ENCODE data around the gene OTOP2. TPM values are rescaled to one million over a fixed set of nuclear protein-coding genes. Genes with fewer than 3 reads are reported as not detected.

Gene OTOP2
- total and polyA plus RNA-seq, 2 of the 4 experiments (the other 2 are of a cell fraction) = not detected

- no peak within 1 kb of the TSS for H3K14ac ChIP-seq (replicated peaks; ENCODE audit: low read depth, low read length)
- H3K4me3 ChIP-seq (ENCODE audit: insufficient read depth, low read depth, low read length) = peak within 1 kb of the TSS; percentile 34
- H2BK15ac ChIP-seq (ENCODE audit: low read depth, low read length) = no peak within 1 kb of the TSS
- no peak within 1 kb of the TSS for H4K8ac ChIP-seq (ENCODE audit: low read depth in 2 of 2, low read length in 2 of 2)
- no peaks in the 10 kb centered on the region for H3K36me3 ChIP-seq (ENCODE audit: control insufficient read depth, insufficient read depth, low read length)
- H3K4me1 ChIP-seq (ENCODE audit: control insufficient read depth, insufficient read depth, low read length) = 0 out of 2 replicates have a peak, but pooled peaks cover 2% of the 10 kb centered on the region
- DNase-seq (no peak), ATAC-seq (ENCODE audit: low read depth) (peak; percentile 80)
- TF ChIP-seq RCOR1 (IDR thresholded peaks at IDR 0.05; ENCODE audit: insufficient replicate concordance, low read length) (no peak), MAZ (IDR thresholded peaks at IDR 0.05; ENCODE audit: borderline replicate concordance, low read depth, low read length) (no peak), FOS (IDR thresholded peaks at IDR 0.05; ENCODE audit: low read depth, low read length) (no peak), MAFK (IDR thresholded peaks at IDR 0.05; ENCODE audit: low read depth, low read length) (no peak), RAD21 (IDR thresholded peaks at IDR 0.05; ENCODE audit: low read length) (no peak), ELK1 (IDR thresholded peaks at IDR 0.05; ENCODE audit: borderline replicate concordance, low read depth, low read length) (no peak), CEBPB (IDR thresholded peaks at IDR 0.05; ENCODE audit: low read depth, low read length) (no peak), NFE2L2 (IDR thresholded peaks at IDR 0.05; ENCODE audit: low read depth, low read length) (no peak), SMC3 (IDR thresholded peaks at IDR 0.05; ENCODE audit: low read depth, low read length) (no peak), USF2 (IDR thresholded peaks at IDR 0.05; ENCODE audit: low read depth, low read length) (no peak), MXI1 (IDR thresholded peaks at IDR 0.05; ENCODE audit: borderline replicate concordance, low read depth, low read length) (no peak), CTCF (conservative IDR thresholded peaks at IDR 0.05; ENCODE audit: low read depth, low read length) (no peak)
- no peak within 1 kb of the TSS for H2BK20ac ChIP-seq (ENCODE audit: low read depth, low read length)
- H3K23ac ChIP-seq (ENCODE audit: low read depth, low read length) = no peak within 1 kb of the TSS
- no peak within 1 kb of the TSS for H4K5ac ChIP-seq (ENCODE audit: low read depth, low read length)
- POLR2A ChIA-PET (ENCODE audit: unreplicated experiment) = interaction anchor here (0.8 to 1.3 kb wide), 2 partner anchors 15 to 16 kb away, joined by 4 to 5 read pairs; partner anchors contain the start of gene CDR2L
- no peak within 1 kb of the TSS for H2BK5ac ChIP-seq (ENCODE audit: low read depth, low read length, poor library complexity, severe bottlenecking)
- 4% methylated on average over 33 of the region's 95 CpGs; no CpG with 5 or more reads in 1 of the 2 experiments for WGBS, 2 experiments (ENCODE audit: extremely low coverage in 2 of 2, insufficient read length in 1 of 2)
- H3K4ac ChIP-seq (ENCODE audit: low read depth, low read length) = no peak within 1 kb of the TSS
- no peaks in the 10 kb centered on the region for H3K79me1 ChIP-seq (ENCODE audit: low read depth in 1 of 2, low read length in 2 of 2)
- peak within 1 kb of the TSS; percentile 66 for H3K4me2 ChIP-seq (ENCODE audit: low read depth, low read length)
- no TSS peak for BruUV-seq (replicated peaks)
- no peak within 1 kb of the TSS for H2AK5ac ChIP-seq (ENCODE audit: low read depth, low read length)
- no peak within 1 kb of the TSS for H2BK120ac ChIP-seq (ENCODE audit: low read depth, low read length)
- no peak within 1 kb of the TSS for H3K9ac ChIP-seq (ENCODE audit: low read depth, low read length)
- peaks cover 47% of the 10 kb centered on the region for H3K27me3 ChIP-seq (ENCODE audit: control insufficient read depth, insufficient read depth, low read length)
- H3K27ac ChIP-seq (ENCODE audit: insufficient read depth, low read length) = no peak within 1 kb of the TSS
- intact Hi-C loops (cut with micrococcal nuclease) (no loop called here), in situ Hi-C loops (cut with MboI; ENCODE audit: low sequenced_read_pairs) (no loop called here), dilution Hi-C loops (cut with HindIII; ENCODE audit: low sequenced_read_pairs, unreplicated experiment) (no loop called here)
- H3K56ac ChIP-seq (ENCODE audit: extremely low read depth, insufficient read depth, low read length) = no peak within 1 kb of the TSS
- H2AFZ ChIP-seq (replicated peaks; ENCODE audit: low read length, poor library complexity) = peak within 1 kb of the TSS; percentile 88
- H4K20me1 ChIP-seq (ENCODE audit: insufficient read depth, low read length) = no peaks in the 10 kb centered on the region
- CTCF ChIA-PET = no interaction called here
- no peaks in the 10 kb centered on the region for H3K9me3 ChIP-seq (ENCODE audit: control insufficient read depth, insufficient read depth, low read length)
- no peaks in the 10 kb centered on the region for H3K9me1 ChIP-seq (ENCODE audit: insufficient read depth, low read length)
- no peak within 1 kb of the TSS for H4K91ac ChIP-seq (ENCODE audit: insufficient read depth, low read depth, low read length)
- H3K18ac ChIP-seq (ENCODE audit: low read depth, low read length) = no peak within 1 kb of the TSS
- no peak within 1 kb of the TSS for H2AK9ac ChIP-seq (replicated peaks; ENCODE audit: low read depth, low read length, poor library complexity)
Observed at GRCh38 chr17:74972107-74972972, 48.3 kb downstream of the OTOP2 start, which contains the start of gene HID1. TSS of gene HID1 (minus strand) at chr17:74972759. CDS start at chr17:74972656, 103 bp downstream.

Data from IMR-90 (cell line).